ENCODE measurements around the gene ZNF445. TPM values are rescaled to one million over a fixed set of nuclear protein-coding genes. Genes with fewer than 3 reads are reported as not detected.

The ZNF445 gene
- total and polyA plus RNA-seq, 9 of the 15 experiments (the other 6 are each of a cell fraction or from before 2014, with no cell fraction given) = 1.2 to 26.9 (median 10.6) TPM

DNA sequence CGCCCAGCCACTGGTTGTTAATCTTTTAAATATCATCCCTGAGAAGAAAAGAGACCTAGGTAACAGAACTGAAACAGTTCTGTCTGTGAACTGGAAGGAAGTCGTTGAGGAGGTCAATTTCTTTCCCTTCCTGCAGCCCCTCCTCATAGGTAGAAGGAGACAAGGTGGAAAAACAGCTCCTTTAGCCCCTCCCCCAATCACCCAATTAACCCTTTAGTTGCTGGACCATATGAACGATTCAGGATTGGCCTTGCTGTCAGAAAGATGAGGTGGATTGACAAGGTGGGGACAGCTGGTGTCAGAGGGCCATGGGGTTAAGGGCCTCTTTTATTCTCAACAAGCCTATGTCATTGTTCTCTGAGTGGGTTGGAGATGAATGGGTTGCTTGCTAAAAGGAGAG lies 36.0 kb upstream of the ZNF445 start:
- WGBS (ENCODE audit: insufficient coverage, low coverage, missing lambda C conversion rate) = 46% methylated on average over 3 of the region's 3 CpGs
- Histone ChIP-seq H3K4me1 (replicated peaks in 1 of 2; ENCODE audit: control insufficient read depth in 2 of 2, insufficient read depth in 2 of 2, low read length in 2 of 2) (peaks cover 12 to 24% of the 10 kb centered on the region in 2 experiments), H3K9me3 (replicated peaks; ENCODE audit: control insufficient read depth, insufficient read depth, low read depth, low read length) (no peaks in the 10 kb centered on the region), H3K27ac (ENCODE audit: extremely low read depth, low read depth, low read length) (no peak overlapping the region), H3K4me2 (ENCODE audit: insufficient read depth, low read length) (no peak overlapping the region), H3K36me3 (ENCODE audit: control insufficient read depth, insufficient read depth, low read length) (no peaks in the 10 kb centered on the region), H3K9me1 (ENCODE audit: control insufficient read depth, insufficient read depth, low read length) (peaks cover 4% of the 10 kb centered on the region), H2AFZ (ENCODE audit: low read depth, low read length) (no peak overlapping the region), H4K20me1 (replicated peaks; ENCODE audit: control insufficient read depth, insufficient read depth, low read length) (peaks cover 5% of the 10 kb centered on the region; the same call in 1 of the 2 replicates), H3K4me3 (no peak overlapping the region), H3K9ac (ENCODE audit: insufficient read depth in 1 of 2, low read depth in 2 of 2, low read length in 2 of 2) (no peak overlapping the region), H3K79me2 (ENCODE audit: control insufficient read depth, insufficient read depth, low read length) (peaks cover 25% of the 10 kb centered on the region), H3K27me3 (ENCODE audit: control insufficient read depth in 2 of 2, insufficient read depth in 2 of 2, low read length in 2 of 2) (no peaks in the 10 kb centered on the region)
- POLR2A ChIA-PET = interaction anchor here (0.6 kb wide), 1 partner anchor 841 kb away, joined by 3 read pairs; no protein-coding TSS in a partner anchor
- CTCF ChIA-PET (ENCODE audit: low intra/inter-chr PET ratio) = no interaction called here
- DNase-seq (ENCODE audit: extremely low read depth in 1 of 4, low spot score in 3 of 4) (no peak), FAIRE-seq (no peak), ATAC-seq (no peak)
- TF ChIP-seq MTA2 (IDR thresholded peaks at IDR 0.05; ENCODE audit: low read depth) = no peak
- no peak for TF ChIP-seq KAT8 (IDR thresholded peaks at IDR 0.05; ENCODE audit: low read depth)
- TF ChIP-seq RBM34 (IDR thresholded peaks at IDR 0.05; ENCODE audit: borderline replicate concordance, insufficient read depth, low read length) = no peak
- no peak for TF ChIP-seq ELF1 (tag; IDR thresholded peaks at IDR 0.05)
- TF ChIP-seq, protein P1, sequence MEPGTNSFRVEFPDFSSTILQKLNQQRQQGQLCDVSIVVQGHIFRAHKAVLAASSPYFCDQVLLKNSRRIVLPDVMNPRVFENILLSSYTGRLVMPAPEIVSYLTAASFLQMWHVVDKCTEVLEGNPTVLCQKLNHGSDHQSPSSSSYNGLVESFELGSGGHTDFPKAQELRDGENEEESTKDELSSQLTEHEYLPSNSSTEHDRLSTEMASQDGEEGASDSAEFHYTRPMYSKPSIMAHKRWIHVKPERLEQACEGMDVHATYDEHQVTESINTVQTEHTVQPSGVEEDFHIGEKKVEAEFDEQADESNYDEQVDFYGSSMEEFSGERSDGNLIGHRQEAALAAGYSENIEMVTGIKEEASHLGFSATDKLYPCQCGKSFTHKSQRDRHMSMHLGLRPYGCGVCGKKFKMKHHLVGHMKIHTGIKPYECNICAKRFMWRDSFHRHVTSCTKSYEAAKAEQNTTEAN (CRISPR knock-in tag; IDR thresholded peaks at IDR 0.05) = no peak
- TF ChIP-seq TOE1 (IDR thresholded peaks at IDR 0.05; ENCODE audit: borderline replicate concordance) = no peak
- no peak for TF ChIP-seq TOE1 (CRISPR knock-in tag; IDR thresholded peaks at IDR 0.05; ENCODE audit: borderline replicate concordance, low read depth)
- intact Hi-C loops (cut with micrococcal nuclease) = no loop called here
- BruUV-seq (replicated peaks) = no TSS peak
- in situ Hi-C loops (cut with MboI) = loop anchor here (10.0 kb wide), 1 partner anchor 189 kb away; no protein-coding TSS in a partner anchor

Data from K562 (cell line).